GM19099 (cell line): ENCODE results near the gene NPEPL1.

Experiments
- POLR2A ChIP-seq: IDR thresholded peaks from 3 replicates; pipeline ENCODE4 v1.6.1; 2011; ENCODE audit warnings: low read depth; ENCODE audit not compliant: insufficient read length; ENCODE audit errors: extremely low read depth

The NPEPL1 gene

DNA sequence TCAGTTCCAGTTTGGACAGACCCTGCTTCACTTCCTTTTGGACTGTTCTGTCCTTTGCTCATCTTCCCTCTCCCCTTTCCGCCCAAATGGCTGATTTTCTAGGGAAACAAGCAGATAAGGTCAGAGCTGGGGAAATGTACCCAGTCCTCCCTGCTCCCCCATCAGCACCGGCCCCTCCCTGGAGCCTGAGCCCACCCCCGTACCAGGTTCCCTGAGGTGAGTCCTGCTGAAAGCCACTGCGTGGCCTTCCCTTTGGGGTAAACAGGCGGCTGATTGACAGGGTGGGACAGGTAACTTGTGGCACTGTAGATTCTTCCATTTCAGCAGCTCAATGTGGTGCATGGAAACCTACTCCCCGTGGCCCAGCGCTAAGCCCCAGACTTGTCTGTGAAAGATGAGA, 70.5 kb downstream of the NPEPL1 start:
- TF ChIP-seq POLR2A, result no peak
